Choroid plexus epithelial cell (primary cell): ENCODE measurements around the gene CHMP6.
A peak's percentile ranks its signal among the peaks of the same experiment; 100 is the strongest.

ENCODE experiments used
- DNase-seq: peaks from one replicate; pipeline ENCODE4 v3.0.0-alpha.2; 2010; ENCODE audit warnings: low read depth
- H3K4me3 ChIP-seq: 2 replicates; pipeline ENCODE4 v1.5.1; 2011; ENCODE audit warnings: low read depth, mild to moderate bottlenecking, control low read depth, low read length, moderate library complexity
- TF ChIP-seq, protein P1 (sequence below): conservative IDR thresholded peaks from 2 replicates; pipeline ENCODE4 v1.5.1; 2011; ENCODE audit warnings: low read depth, mild to moderate bottlenecking, control low read depth, inconsistent platforms, low read length, moderate library complexity

Gene CHMP6

GRCh38 chr17:80963812-80964543, 27.7 kb upstream of the CHMP6 start:
- TF ChIP-seq, protein P1, sequence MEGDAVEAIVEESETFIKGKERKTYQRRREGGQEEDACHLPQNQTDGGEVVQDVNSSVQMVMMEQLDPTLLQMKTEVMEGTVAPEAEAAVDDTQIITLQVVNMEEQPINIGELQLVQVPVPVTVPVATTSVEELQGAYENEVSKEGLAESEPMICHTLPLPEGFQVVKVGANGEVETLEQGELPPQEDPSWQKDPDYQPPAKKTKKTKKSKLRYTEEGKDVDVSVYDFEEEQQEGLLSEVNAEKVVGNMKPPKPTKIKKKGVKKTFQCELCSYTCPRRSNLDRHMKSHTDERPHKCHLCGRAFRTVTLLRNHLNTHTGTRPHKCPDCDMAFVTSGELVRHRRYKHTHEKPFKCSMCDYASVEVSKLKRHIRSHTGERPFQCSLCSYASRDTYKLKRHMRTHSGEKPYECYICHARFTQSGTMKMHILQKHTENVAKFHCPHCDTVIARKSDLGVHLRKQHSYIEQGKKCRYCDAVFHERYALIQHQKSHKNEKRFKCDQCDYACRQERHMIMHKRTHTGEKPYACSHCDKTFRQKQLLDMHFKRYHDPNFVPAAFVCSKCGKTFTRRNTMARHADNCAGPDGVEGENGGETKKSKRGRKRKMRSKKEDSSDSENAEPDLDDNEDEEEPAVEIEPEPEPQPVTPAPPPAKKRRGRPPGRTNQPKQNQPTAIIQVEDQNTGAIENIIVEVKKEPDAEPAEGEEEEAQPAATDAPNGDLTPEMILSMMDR = no peak
- H3K4me3 ChIP-seq = no peak overlapping the region
- no peak for DNase-seq

DNA sequence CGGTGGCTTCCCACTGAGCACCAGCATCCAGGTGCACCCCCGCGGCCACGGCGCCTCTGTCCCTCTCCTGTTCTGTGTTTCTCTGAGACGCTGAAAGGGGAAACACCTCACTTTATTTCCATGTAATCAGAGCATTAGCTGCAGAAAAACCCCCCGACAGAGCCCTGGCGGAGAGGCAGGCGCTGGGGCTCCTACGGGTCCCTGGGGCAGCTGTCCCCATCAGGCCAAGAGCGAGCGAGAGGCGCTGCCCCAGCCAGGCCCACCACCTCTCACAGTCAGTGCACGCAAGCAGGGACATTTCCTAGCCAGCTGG, 27.1 kb upstream of the CHMP6 start:
- no peak overlapping the region for H3K4me3 ChIP-seq
- DNase-seq = no peak
- TF ChIP-seq, protein P1 = no peak

- no peak for DNase-seq
- H3K4me3 ChIP-seq = no peak overlapping the region
- TF ChIP-seq, protein P1 = no peak
Observed at GRCh38 chr17:80964859-80965580, 26.6 kb upstream of the CHMP6 start.

DNA sequence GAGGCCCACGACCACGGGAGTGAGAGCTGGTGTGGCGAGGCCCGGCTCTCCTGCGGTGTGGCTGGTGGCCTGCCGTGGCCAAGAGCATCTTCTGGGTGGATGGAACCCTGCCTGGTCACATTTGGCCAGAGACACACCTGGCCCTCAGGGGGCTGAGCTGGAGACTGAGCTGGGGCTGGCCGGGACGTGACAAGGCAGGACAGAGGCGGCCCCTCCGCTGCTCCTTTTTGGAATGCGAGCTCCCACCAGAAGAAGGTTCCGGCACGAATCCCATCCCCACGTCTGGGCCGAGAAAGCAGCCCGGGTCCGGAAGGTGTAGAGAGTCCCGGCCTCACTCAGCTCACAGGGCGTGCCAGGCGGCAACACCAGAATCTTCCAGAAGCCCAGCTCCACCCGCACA, 26.0 kb upstream of the CHMP6 start:
- no peak for DNase-seq
- TF ChIP-seq, protein P1 = no peak
- no peak overlapping the region for H3K4me3 ChIP-seq

GRCh38 chr17:80967404-80967872, 24.2 kb upstream of the CHMP6 start:
- no peak for DNase-seq
- TF ChIP-seq, protein P1 = no peak
- H3K4me3 ChIP-seq = no peak overlapping the region

- TF ChIP-seq, protein P1 = no peak
- peak; percentile 25 for DNase-seq
- H3K4me3 ChIP-seq = no peak overlapping the region
Observed at GRCh38 chr17:80968602-80969029, 23.0 kb upstream of the CHMP6 start.
